AG04449 (cell line): ENCODE data around the gene PPP1R16B.
"Not testable (repeated sequence)": the region's sequence is repeated elsewhere in the genome, so short reads cannot be mapped to it uniquely, and the experiment has no call there.

Experiments used
- CTCF ChIA-PET: fragments of 350-600 bp; formaldehyde crosslinking; extraction: SDS; loops from one replicate; lab custom pipeline; 2021; ENCODE audit warnings: antibody characterized with exemption; lab: Yijun Ruan, JAX
- POLR2A ChIA-PET: fragments of 400-600, 350-600 bp; formaldehyde crosslinking; extraction: SDS; loops from one replicate; lab custom pipeline; 2020; ENCODE audit warnings: antibody characterized with exemption, inconsistent platforms; lab: Yijun Ruan, JAX
- DNase-seq: peaks from one replicate; pipeline ENCODE4 v3.0.0-alpha.2; 2010; ENCODE audit warnings: low read depth, low spot score
- H3K4me3 ChIP-seq: 2 replicates; pipeline ENCODE4 v1.5.1; 2011; ENCODE audit warnings: low read depth, mild to moderate bottlenecking, control low read depth, low read length
- CTCF ChIP-seq: IDR thresholded peaks from one replicate; pipeline ENCODE4 v1.5.1; 2011; ENCODE audit warnings: mild to moderate bottlenecking, moderate library complexity, low read length, control low read depth, inconsistent platforms; ENCODE audit not compliant: insufficient read depth; ENCODE audit errors: missing control alignments

PPP1R16B gene

GRCh38 chr20:38790200-38791053 lies 15.1 kb upstream of the PPP1R16B start:
- no peak overlapping the region for H3K4me3 ChIP-seq
- POLR2A ChIA-PET, result interaction anchor here (0.6 kb wide), 1 partner anchor 25 kb away, joined by 3 read pairs; no protein-coding TSS in a partner anchor
- CTCF ChIA-PET, result interaction anchor here (0.9 to 1.4 kb wide), 3 partner anchors 15 to 145 kb away, joined by 4 to 5 read pairs (median 4); no protein-coding TSS in a partner anchor
- DNase-seq, result no peak
- no peak for TF ChIP-seq CTCF

GRCh38 chr20:38791291-38791690 lies 14.2 kb upstream of the PPP1R16B start:
- POLR2A ChIA-PET, result interaction anchor here (0.6 kb wide), 1 partner anchor 26 kb away, joined by 3 read pairs; no protein-coding TSS in a partner anchor
- no peak for DNase-seq
- no peak for TF ChIP-seq CTCF
- CTCF ChIA-PET, result interaction anchor here (1.3 to 1.4 kb wide), 2 partner anchors 16 to 39 kb away, joined by 4 read pairs; no protein-coding TSS in a partner anchor
- no peak overlapping the region for H3K4me3 ChIP-seq

- CTCF ChIA-PET, result no interaction called here
- no peak for TF ChIP-seq CTCF
Measured at GRCh38 chr20:38791940-38792339, 13.6 kb upstream of the PPP1R16B start.

GRCh38 chr20:38794057-38794456 lies 11.4 kb upstream of the PPP1R16B start:
- CTCF ChIA-PET, result interaction anchor here (1.4 kb wide), 1 partner anchor 43 kb away, joined by 4 read pairs; no protein-coding TSS in a partner anchor
- H3K4me3 ChIP-seq, POLR2A ChIA-PET, DNase-seq: not testable (repeated sequence)

More at GRCh38 chr20:38791940-38792339, 13.6 kb upstream of the PPP1R16B start:
- no peak for DNase-seq
- no peak overlapping the region for H3K4me3 ChIP-seq
- POLR2A ChIA-PET, result no interaction called here

- no peak for TF ChIP-seq CTCF
- no peak overlapping the region for H3K4me3 ChIP-seq
- POLR2A ChIA-PET, result no interaction called here
- CTCF ChIA-PET, result no interaction called here
- DNase-seq, result no peak
Measured at GRCh38 chr20:38798266-38798665, 7.2 kb upstream of the PPP1R16B start.

- POLR2A ChIA-PET, result no interaction called here
Measured at GRCh38 chr20:38799203-38799602, 6.3 kb upstream of the PPP1R16B start.

More at GRCh38 chr20:38799203-38799602, 6.3 kb upstream of the PPP1R16B start:
- H3K4me3 ChIP-seq, result no peak overlapping the region
- CTCF ChIA-PET, result interaction anchor here (1.0 kb wide), 1 partner anchor 67 kb away, joined by 3 read pairs; no protein-coding TSS in a partner anchor
- TF ChIP-seq CTCF, result no peak
- no peak for DNase-seq
